GM23338 (cell line): ENCODE results near the gene PARVB. TPM values are rescaled to one million over a fixed set of nuclear protein-coding genes. Genes with fewer than 3 reads are reported as not detected.

Experiments used
- ATAC-seq: fragments of 200-7000 bp; cut with Tn5 transposase; 3 replicates; pipeline ENCODE4 v1.9.1; 2020
- DNase-seq: peaks from one replicate; pipeline ENCODE4 v3.0.0-alpha.2; 2015; ENCODE audit warnings: low spot score
- H2AFZ ChIP-seq: fragments of 200-600 bp; sonication (generic); 2 replicates; pipeline ENCODE4 v1.8.0; 2016; ENCODE audit warnings: antibody characterized with exemption, mild to moderate bottlenecking, moderate library complexity
- H3F3A ChIP-seq: fragments of 200-600 bp; sonication (generic); replicated peaks from 2 replicates; pipeline ENCODE4 v1.8.0; 2017; ENCODE audit warnings: antibody characterized with exemption, mixed run types, low read depth
- H3K27ac ChIP-seq: fragments of 200-600 bp; sonication (generic); 2 replicates; pipeline ENCODE4 v1.6.1; 2016; ENCODE audit warnings: low read depth
- H3K27me3 ChIP-seq: fragments of 200-600 bp; sonication (generic); 2 replicates; pipeline ENCODE4 v1.8.0; 2016; ENCODE audit warnings: mild to moderate bottlenecking, mixed run types, moderate library complexity; ENCODE audit not compliant: insufficient read depth
- H3K36me3 ChIP-seq: fragments of 200-600 bp; sonication (generic); 2 replicates; pipeline ENCODE4 v1.8.0; 2016; ENCODE audit warnings: mild to moderate bottlenecking; ENCODE audit not compliant: insufficient read depth
- H3K4me1 ChIP-seq: fragments of 200-600 bp; sonication (generic); 2 replicates; pipeline ENCODE4 v1.8.0; 2016; ENCODE audit warnings: mild to moderate bottlenecking, moderate library complexity; ENCODE audit not compliant: insufficient read depth
- H3K4me2 ChIP-seq: fragments of 200-600 bp; sonication (generic); 2 replicates; pipeline ENCODE4 v1.7.1; 2017; ENCODE audit warnings: mixed run types
- H3K4me3 ChIP-seq: fragments of 200-600 bp; sonication (generic); 2 replicates; pipeline ENCODE4 v1.6.1; 2016; ENCODE audit warnings: mixed run types
- H3K79me2 ChIP-seq: fragments of 200-600 bp; sonication (generic); replicated peaks from 2 replicates; pipeline ENCODE4 v1.8.0; 2017; ENCODE audit warnings: mild to moderate bottlenecking; ENCODE audit not compliant: insufficient read depth
- H3K9me2 ChIP-seq: fragments of 200-600 bp; sonication (generic); 2 replicates; pipeline ENCODE4 v1.8.0; 2017; ENCODE audit not compliant: insufficient read depth
- H4K20me1 ChIP-seq: fragments of 200-600 bp; sonication (generic); replicated peaks from 2 replicates; pipeline ENCODE4 v1.8.0; 2017; ENCODE audit warnings: mild to moderate bottlenecking; ENCODE audit not compliant: insufficient read depth
- H3K27ac Mint-ChIP-seq: 2 replicates; pipeline ENCODE4 v1.8.0; 2020; ENCODE audit warnings: inconsistent platforms, mild to moderate bottlenecking, moderate library complexity, mixed read lengths
- H3K27me3 Mint-ChIP-seq: 3 replicates; pipeline ENCODE4 v1.8.0; 2022; ENCODE audit warnings: low read depth, mild to moderate bottlenecking, moderate library complexity, mixed read lengths, inconsistent platforms; ENCODE audit not compliant: insufficient read depth, poor library complexity
- H3K36me3 Mint-ChIP-seq: 3 replicates; pipeline ENCODE4 v1.8.0; 2021; ENCODE audit warnings: low read depth, mild to moderate bottlenecking, inconsistent platforms, moderate library complexity, mixed read lengths
- H3K4me1 Mint-ChIP-seq: 3 replicates; pipeline ENCODE4 v1.8.0; 2020; ENCODE audit warnings: mild to moderate bottlenecking, inconsistent platforms, mixed read lengths
- H3K4me3 Mint-ChIP-seq: 3 replicates; pipeline ENCODE4 v1.8.0; 2021; ENCODE audit warnings: moderate library complexity, mild to moderate bottlenecking, inconsistent platforms, mixed read lengths
- H3K9me3 Mint-ChIP-seq: 3 replicates; pipeline ENCODE4 v1.8.0; 2020; ENCODE audit warnings: moderate library complexity, mild to moderate bottlenecking, inconsistent platforms, mixed read lengths
- CREB1 ChIP-seq: fragments of 250-450 bp; sonication (Bioruptor Pico); IDR thresholded peaks from 2 replicates; pipeline ENCODE4 v1.5.0; 2020; ENCODE audit warnings: low read depth, mild to moderate bottlenecking, moderate library complexity
- EZH2 ChIP-seq: fragments of 200-600 bp; sonication (generic); IDR thresholded peaks from one replicate; pipeline ENCODE4 v1.8.0; 2017; ENCODE audit warnings: antibody characterized with exemption, mild to moderate bottlenecking, low read depth; ENCODE audit not compliant: unreplicated experiment
- EZH2phosphoT487 ChIP-seq: fragments of 200-600 bp; sonication (generic); IDR thresholded peaks from one replicate; pipeline ENCODE4 v1.8.1; 2018; ENCODE audit warnings: antibody characterized with exemption; ENCODE audit not compliant: unreplicated experiment
- JUNB ChIP-seq: IDR thresholded peaks from one replicate; pipeline ENCODE4 v1.6.1; 2016; ENCODE audit warnings: antibody characterized with exemption; ENCODE audit not compliant: unreplicated experiment
- NANOG ChIP-seq: IDR thresholded peaks from 2 replicates; pipeline ENCODE4 v1.6.1; 2016; ENCODE audit warnings: antibody characterized with exemption, borderline replicate concordance
- POLR2AphosphoS5 ChIP-seq: IDR thresholded peaks from 2 replicates; pipeline ENCODE4 v1.6.1; 2016; ENCODE audit warnings: antibody characterized with exemption, low read depth
- REST ChIP-seq: IDR thresholded peaks from one replicate; pipeline ENCODE4 v1.6.1; 2018; ENCODE audit warnings: antibody characterized with exemption; ENCODE audit not compliant: unreplicated experiment
- STAT1 ChIP-seq: IDR thresholded peaks from one replicate; pipeline ENCODE4 v1.6.1; 2016; ENCODE audit warnings: antibody characterized with exemption; ENCODE audit not compliant: unreplicated experiment
- ZNF114 ChIP-seq: fragments of 250-450 bp; sonication (Bioruptor Pico); IDR thresholded peaks from 2 replicates; pipeline ENCODE4 v1.5.0; 2020; ENCODE audit warnings: mild to moderate bottlenecking, moderate library complexity
- ZNF331 ChIP-seq: fragments of 250-450 bp; sonication (Bioruptor Pico); IDR thresholded peaks from 2 replicates; pipeline ENCODE4 v1.5.0; 2020; ENCODE audit warnings: low read depth, mild to moderate bottlenecking, moderate library complexity
- ZNF462 ChIP-seq: fragments of 250-450 bp; sonication (Bioruptor Pico); IDR thresholded peaks from 2 replicates; pipeline ENCODE4 v1.5.0; 2020; ENCODE audit warnings: mild to moderate bottlenecking, moderate library complexity
- polyA plus RNA-seq: library from polyadenylated mRNA; unstranded; fragments of >200 nt; fragmentation: Nextera tagmentation; extraction: Ambion mirVana; gene quantifications from 2 replicates; pipeline ENCODE4 v1.2.1, GENCODE V29; 2016
- total RNA-seq: library from RNA; depleted of rRNA; stranded (reverse); fragments of >200 nt; shearing (Covaris generic); gene quantifications from 2 replicates; pipeline ENCODE4 v1.2.3, GENCODE V29; 2014
- TF ChIP-seq, protein P1 (sequence below), 2 experiments: fragments of 200-600 bp in 1 of 2; sonication (generic) in 1 of 2; conservative IDR thresholded peaks; 2 replicates each; pipeline versions ENCODE4 v1.5.1 to v1.6.1; 2016 to 2017; ENCODE audit warnings: antibody characterized with exemption in 2 of 2, low read depth in 2 of 2, mild to moderate bottlenecking in 2 of 2, moderate library complexity in 1 of 2
- TF ChIP-seq, protein P2 (sequence below): IDR thresholded peaks from 2 replicates; pipeline ENCODE4 v1.6.1; 2016; ENCODE audit warnings: antibody characterized with exemption

Gene PARVB
- total and polyA plus RNA-seq, 2 experiments from 2014 or later = 4.3 to 7.7 TPM

DNA sequence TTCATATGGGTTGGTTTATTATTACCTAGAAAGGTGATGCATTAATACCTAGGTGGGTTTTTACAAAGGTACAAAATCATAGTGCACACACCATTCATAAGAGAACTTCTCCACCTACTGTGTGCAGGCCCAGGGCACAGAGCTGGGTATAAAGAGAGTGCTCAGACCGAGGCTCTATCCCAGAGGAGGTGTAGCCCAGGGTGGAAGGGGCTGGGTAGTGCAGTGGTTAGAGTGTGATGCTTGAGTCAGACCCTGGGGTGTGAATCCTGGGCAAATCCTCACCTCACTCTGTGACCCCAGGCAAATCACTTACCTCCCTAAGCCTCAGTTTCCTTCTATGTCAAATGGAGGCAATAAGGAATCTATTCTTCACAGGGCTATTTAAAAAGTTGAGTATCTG, 188.8 kb downstream of the PARVB start:
- no peaks in the 10 kb centered on the region; the same call in 2 of the 3 replicates for H3K4me1 Mint-ChIP-seq
- H3F3A ChIP-seq = no peaks in the 10 kb centered on the region
- H3K4me3 ChIP-seq = no peak overlapping the region
- no peaks in the 10 kb centered on the region for H3K27me3 ChIP-seq
- no peaks in the 10 kb centered on the region for H3K36me3 Mint-ChIP-seq
- no peak overlapping the region for H2AFZ ChIP-seq
- ATAC-seq = no peak
- H3K27me3 Mint-ChIP-seq = peaks cover 3% of the 10 kb centered on the region
- H4K20me1 ChIP-seq = no peaks in the 10 kb centered on the region
- no peaks in the 10 kb centered on the region for H3K79me2 ChIP-seq
- H3K4me3 Mint-ChIP-seq = no peak overlapping the region
- no peak for DNase-seq
- H3K4me2 ChIP-seq = no peak overlapping the region
- H3K27ac Mint-ChIP-seq = no peak overlapping the region
- no peak for TF ChIP-seq ZNF462 (CRISPR knock-in tag)
- no peak for TF ChIP-seq ZNF114 (CRISPR knock-in tag)
- TF ChIP-seq EZH2 = no peak
- no peak for TF ChIP-seq STAT1
- no peak for TF ChIP-seq POLR2AphosphoS5
- TF ChIP-seq CREB1 = no peak
- TF ChIP-seq JUNB = no peak
- TF ChIP-seq, protein P1, sequence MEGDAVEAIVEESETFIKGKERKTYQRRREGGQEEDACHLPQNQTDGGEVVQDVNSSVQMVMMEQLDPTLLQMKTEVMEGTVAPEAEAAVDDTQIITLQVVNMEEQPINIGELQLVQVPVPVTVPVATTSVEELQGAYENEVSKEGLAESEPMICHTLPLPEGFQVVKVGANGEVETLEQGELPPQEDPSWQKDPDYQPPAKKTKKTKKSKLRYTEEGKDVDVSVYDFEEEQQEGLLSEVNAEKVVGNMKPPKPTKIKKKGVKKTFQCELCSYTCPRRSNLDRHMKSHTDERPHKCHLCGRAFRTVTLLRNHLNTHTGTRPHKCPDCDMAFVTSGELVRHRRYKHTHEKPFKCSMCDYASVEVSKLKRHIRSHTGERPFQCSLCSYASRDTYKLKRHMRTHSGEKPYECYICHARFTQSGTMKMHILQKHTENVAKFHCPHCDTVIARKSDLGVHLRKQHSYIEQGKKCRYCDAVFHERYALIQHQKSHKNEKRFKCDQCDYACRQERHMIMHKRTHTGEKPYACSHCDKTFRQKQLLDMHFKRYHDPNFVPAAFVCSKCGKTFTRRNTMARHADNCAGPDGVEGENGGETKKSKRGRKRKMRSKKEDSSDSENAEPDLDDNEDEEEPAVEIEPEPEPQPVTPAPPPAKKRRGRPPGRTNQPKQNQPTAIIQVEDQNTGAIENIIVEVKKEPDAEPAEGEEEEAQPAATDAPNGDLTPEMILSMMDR (conservative IDR thresholded peaks at IDR 0.05; ENCODE audit: low read depth in 2 of 2) = no peak
- no peak for TF ChIP-seq REST
- no peak for TF ChIP-seq ZNF331 (CRISPR knock-in tag)
- no peak for TF ChIP-seq NANOG
- TF ChIP-seq, protein P2, sequence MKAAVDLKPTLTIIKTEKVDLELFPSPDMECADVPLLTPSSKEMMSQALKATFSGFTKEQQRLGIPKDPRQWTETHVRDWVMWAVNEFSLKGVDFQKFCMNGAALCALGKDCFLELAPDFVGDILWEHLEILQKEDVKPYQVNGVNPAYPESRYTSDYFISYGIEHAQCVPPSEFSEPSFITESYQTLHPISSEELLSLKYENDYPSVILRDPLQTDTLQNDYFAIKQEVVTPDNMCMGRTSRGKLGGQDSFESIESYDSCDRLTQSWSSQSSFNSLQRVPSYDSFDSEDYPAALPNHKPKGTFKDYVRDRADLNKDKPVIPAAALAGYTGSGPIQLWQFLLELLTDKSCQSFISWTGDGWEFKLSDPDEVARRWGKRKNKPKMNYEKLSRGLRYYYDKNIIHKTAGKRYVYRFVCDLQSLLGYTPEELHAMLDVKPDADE = no peak
- TF ChIP-seq EZH2phosphoT487 = no peak
- H3K4me1 ChIP-seq = no peaks in the 10 kb centered on the region
- no peak overlapping the region for H3K27ac ChIP-seq
- H3K9me2 ChIP-seq = no peaks in the 10 kb centered on the region; the same call in 1 of the 2 replicates
- peaks cover 5% of the 10 kb centered on the region; the same call in 2 of the 3 replicates for H3K9me3 Mint-ChIP-seq
- H3K36me3 ChIP-seq = no peaks in the 10 kb centered on the region
